ENCODE results near the gene HEPN1.

HEPN1 gene

DNA sequence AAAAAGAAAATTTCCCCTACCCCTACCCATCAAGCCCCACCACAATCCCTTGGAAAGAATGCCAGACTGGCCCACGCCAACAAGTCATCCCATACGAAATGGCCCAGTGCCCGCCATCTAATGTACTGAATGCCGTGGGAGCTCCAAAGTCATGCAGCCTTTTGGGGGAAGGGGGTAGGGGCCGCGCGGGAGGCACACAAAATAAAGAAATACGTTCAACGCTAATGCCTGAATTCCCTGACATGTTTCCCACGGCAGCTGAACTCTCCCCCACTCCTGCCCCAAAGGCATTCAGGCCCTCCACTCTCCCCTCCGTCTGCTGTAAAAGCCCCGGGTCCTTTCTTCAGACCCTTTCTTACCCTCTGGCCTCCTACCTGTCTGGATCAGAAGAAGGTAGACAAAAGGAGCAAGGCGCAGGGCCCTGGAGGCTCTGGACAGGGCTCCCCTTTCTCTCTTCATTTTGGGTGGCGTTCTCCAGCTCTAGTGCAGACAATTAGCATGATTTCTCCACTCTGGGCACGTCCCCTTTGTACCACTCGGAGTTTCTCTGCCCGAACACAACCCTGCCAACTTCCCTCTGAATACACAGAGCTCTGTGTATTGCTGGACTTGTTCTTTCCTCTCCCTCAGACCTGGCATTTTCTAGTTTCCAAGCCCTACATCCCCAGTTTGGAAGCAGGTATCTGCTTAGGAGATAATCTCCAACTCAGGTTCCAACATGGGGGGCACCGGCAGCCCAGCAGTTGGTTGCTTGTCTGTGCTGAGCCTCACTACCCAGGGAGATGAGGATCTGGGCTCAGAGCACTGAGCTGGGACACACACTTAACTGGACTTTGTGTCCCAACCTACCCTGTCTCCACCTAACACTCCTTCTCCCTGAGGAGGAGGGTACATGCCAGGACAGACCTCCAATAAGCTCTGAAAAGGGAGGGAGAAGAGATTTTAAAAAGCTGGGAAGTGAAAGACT, 16.8 kb downstream of the HEPN1 start, which contains the start of gene HEPACAM:
TSS of gene HEPACAM (minus strand) at position 500 of the 967 bp plus-strand sequence. CDS start at position 459, 41 bp downstream.
- H3K27ac ChIP-seq (ENCODE audit: low read length), result no peak within 1 kb of the TSS
- H3K9me3 ChIP-seq (ENCODE audit: insufficient read depth, low read depth, low read length), result no peaks in the 10 kb centered on the region
- H3K9ac ChIP-seq (ENCODE audit: low read depth, low read length), result no peak within 1 kb of the TSS
- no peak within 1 kb of the TSS for H3K4me3 ChIP-seq (ENCODE audit: low read length)
- H3K4me1 ChIP-seq (ENCODE audit: insufficient read depth, low read length), result no peaks in the 10 kb centered on the region
- no peaks in the 10 kb centered on the region for H3K36me3 ChIP-seq (ENCODE audit: insufficient read depth, low read depth, low read length)
- peaks cover 14% of the 10 kb centered on the region; the same call in 1 of the 2 replicates for H3K27me3 ChIP-seq (ENCODE audit: insufficient read depth, low read length)

DNA sequence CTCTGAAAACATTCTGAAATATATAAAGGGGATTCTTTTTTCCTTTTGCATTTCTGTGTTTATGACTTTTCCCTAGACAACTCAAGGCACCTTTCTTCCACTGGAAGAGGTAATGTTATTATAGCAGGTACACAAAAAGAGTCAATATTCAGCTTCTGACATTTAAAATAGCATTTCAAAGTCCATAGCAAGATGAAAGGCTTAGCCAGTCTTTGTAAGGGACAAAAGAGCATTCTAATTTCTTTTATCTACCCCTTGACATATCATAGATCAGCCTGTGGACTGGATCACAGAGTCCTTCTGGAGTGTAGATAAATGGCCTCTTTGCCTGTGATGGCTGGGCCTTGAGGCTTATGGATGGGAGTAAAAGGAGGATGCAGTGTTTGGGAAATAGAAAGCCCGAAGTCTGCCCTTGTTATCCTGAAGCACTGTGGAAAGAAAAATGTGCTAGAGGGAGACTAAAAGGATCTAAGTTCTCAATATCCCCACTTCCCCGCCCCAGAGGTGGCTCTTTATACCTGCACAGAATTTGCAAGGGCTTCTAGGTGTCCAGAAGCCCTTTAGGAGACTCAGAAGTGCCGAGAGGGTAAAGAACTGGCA, 18.4 kb downstream of the HEPN1 start:
- H3K4me3 ChIP-seq (ENCODE audit: low read length), result no peak overlapping the region
- no peak overlapping the region for H3K9ac ChIP-seq (ENCODE audit: low read depth, low read length)
- no peak overlapping the region for H3K27ac ChIP-seq (ENCODE audit: low read length)
- H3K27me3 ChIP-seq (ENCODE audit: insufficient read depth, low read length), result peaks cover 14% of the 10 kb centered on the region; the same call in 1 of the 2 replicates
- H3K4me1 ChIP-seq (ENCODE audit: insufficient read depth, low read length), result no peaks in the 10 kb centered on the region
- no peaks in the 10 kb centered on the region for H3K9me3 ChIP-seq (ENCODE audit: insufficient read depth, low read depth, low read length)
- no peaks in the 10 kb centered on the region for H3K36me3 ChIP-seq (ENCODE audit: insufficient read depth, low read depth, low read length)

DNA sequence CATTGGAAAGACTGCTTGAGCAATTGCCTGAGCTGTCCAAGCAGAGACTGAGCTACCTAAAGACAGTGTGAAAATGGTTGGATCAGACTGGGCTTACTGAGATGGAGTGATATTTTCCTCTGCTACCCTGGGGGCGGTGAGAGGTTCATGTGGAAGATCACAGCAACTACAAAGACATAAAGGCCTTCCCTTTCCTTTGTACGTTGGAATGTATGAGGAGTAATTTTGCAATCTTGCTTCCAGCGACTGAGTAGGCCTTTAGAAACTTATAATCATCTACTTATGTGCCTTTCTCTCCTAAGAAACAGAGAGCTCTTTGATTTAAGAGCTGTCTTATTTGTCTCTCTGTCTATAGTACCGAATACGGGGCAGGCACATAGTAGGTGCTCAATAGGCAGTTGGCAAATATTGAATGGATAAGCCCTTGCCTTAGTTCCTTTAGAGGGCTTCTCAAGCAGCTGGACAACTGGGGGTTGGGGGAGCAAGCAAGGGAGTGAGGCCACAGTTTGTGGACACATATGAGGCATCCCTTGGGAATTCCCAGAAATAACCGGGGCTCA, 19.2 kb downstream of the HEPN1 start:
- H3K4me3 ChIP-seq (ENCODE audit: low read length), result no peak overlapping the region
- H3K9me3 ChIP-seq (ENCODE audit: insufficient read depth, low read depth, low read length), result no peaks in the 10 kb centered on the region
- H3K4me1 ChIP-seq (ENCODE audit: insufficient read depth, low read length), result no peaks in the 10 kb centered on the region
- H3K36me3 ChIP-seq (ENCODE audit: insufficient read depth, low read depth, low read length), result no peaks in the 10 kb centered on the region
- no peak overlapping the region for H3K27ac ChIP-seq (ENCODE audit: low read length)
- no peak overlapping the region for H3K9ac ChIP-seq (ENCODE audit: low read depth, low read length)
- H3K27me3 ChIP-seq (ENCODE audit: insufficient read depth, low read length), result peaks cover 14% of the 10 kb centered on the region

DNA sequence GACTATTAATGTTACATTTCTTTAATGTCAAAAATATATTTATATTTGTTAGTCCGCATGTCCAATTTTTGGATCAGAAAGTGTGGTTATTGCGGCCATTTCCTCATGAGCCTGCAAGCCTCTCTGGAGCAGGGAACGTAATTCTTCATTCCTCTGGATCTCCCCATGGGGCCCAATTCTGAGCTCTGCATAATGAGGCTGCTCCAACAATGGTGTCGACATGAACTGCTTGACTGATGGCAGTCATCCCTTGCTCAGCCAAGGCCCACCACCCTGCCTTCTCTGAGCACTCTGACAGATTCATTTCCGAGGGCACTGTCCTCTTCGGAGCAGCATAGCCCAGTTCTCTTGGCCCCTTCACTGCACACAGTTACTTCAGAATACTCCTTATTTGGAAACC, 19.9 kb downstream of the HEPN1 start:
- H3K9me3 ChIP-seq (ENCODE audit: insufficient read depth, low read depth, low read length), result no peaks in the 10 kb centered on the region
- no peaks in the 10 kb centered on the region for H3K36me3 ChIP-seq (ENCODE audit: insufficient read depth, low read depth, low read length)
- no peak overlapping the region for H3K4me3 ChIP-seq (ENCODE audit: low read length)
- H3K9ac ChIP-seq (ENCODE audit: low read depth, low read length), result no peak overlapping the region
- H3K27ac ChIP-seq (ENCODE audit: low read length), result no peak overlapping the region
- H3K27me3 ChIP-seq (ENCODE audit: insufficient read depth, low read length), result peaks cover 14% of the 10 kb centered on the region
- no peaks in the 10 kb centered on the region for H3K4me1 ChIP-seq (ENCODE audit: insufficient read depth, low read length)

DNA sequence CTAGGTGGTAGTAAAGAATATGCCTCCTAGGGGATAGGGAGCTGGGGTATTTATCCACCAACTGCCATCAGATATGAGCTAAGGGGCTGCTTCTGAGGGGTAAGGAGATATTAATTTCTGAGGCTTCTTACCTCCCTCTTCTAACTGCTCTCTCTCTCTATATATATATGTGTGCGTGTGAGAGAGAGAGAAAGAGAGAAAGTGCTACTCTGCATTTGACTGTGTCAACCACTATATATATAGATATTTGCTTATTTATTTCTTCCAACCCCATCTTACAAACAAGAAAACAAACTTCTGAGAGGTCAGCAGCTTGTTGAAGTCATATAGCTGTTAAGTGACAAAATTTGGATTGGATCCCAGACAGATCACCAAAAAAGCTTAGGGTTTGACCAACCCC, 22.7 kb downstream of the HEPN1 start:
- no peaks in the 10 kb centered on the region for H3K36me3 ChIP-seq (ENCODE audit: insufficient read depth, low read depth, low read length)
- peaks cover 8% of the 10 kb centered on the region for H3K27me3 ChIP-seq (ENCODE audit: insufficient read depth, low read length)
- no peak overlapping the region for H3K27ac ChIP-seq (ENCODE audit: low read length)
- H3K4me1 ChIP-seq (ENCODE audit: insufficient read depth, low read length), result no peaks in the 10 kb centered on the region
- no peak overlapping the region for H3K9ac ChIP-seq (ENCODE audit: low read depth, low read length)
- H3K9me3 ChIP-seq (ENCODE audit: insufficient read depth, low read depth, low read length), result no peaks in the 10 kb centered on the region
- no peak overlapping the region for H3K4me3 ChIP-seq (ENCODE audit: low read length)

DNA sequence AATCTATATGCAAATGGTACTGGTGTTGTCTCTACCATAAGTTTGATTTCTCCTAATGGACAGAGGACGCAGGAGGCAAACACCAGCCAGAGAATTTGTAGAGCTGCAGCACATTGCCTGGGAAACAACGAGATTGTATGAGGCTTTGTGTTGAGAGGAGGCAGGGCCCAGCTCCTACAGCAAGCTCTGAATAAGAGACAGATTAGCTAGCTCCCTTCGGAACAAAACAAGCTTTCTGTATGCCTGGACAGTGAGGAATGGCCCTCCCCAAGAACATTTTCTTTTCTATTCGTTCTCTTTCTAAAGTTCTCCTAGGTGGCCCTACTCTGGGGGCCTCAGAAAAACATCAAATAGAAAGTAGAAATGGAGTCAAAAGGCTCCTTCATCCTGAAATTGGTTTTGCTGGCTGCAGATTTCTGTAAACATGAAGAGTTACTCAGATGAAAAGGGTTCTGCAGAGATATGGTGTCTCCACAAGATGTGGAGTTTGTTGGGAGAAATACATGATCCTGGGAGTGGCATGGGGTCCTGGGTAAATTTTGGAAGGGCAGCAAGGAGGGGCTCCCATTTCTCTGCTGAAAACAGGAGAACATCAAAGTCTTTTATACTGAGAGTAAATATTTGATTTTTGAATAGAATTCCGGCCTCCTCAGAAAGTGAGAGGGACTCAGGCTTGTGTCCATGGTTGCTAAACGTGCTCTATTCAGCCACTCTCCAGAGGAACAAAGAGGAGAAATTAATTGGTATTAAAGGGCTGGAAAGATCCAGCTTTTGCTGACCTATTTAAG, 23.6 kb downstream of the HEPN1 start:
- Histone ChIP-seq H3K27me3 (ENCODE audit: insufficient read depth, low read length) (no peaks in the 10 kb centered on the region; the same call in 1 of the 2 replicates), H3K9me3 (ENCODE audit: insufficient read depth, low read depth, low read length) (no peaks in the 10 kb centered on the region), H3K36me3 (ENCODE audit: insufficient read depth, low read depth, low read length) (no peaks in the 10 kb centered on the region), H3K4me3 (ENCODE audit: low read length) (no peak overlapping the region), H3K9ac (ENCODE audit: low read depth, low read length) (no peak overlapping the region), H3K27ac (ENCODE audit: low read length) (no peak overlapping the region), H3K4me1 (ENCODE audit: insufficient read depth, low read length) (no peaks in the 10 kb centered on the region)

DNA sequence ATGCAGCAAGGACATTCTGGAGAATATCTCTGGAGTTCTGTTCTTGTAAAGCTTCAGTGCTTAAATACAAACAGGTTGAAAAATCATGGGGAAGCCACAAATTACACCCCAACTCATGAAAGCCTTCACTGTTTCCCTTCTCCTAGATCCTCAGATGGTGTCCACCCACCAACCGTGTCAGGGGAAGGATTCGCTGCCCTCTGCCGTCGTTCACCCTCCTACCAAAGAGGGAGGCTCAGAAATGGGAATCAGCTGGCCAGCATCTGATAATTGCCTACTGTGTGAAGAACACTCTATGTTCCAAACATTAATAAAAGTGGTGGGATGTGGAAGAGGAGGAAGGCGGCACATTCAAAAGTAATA, 24.2 kb downstream of the HEPN1 start:
- H3K9ac ChIP-seq (ENCODE audit: low read depth, low read length), result no peak overlapping the region
- H3K27ac ChIP-seq (ENCODE audit: low read length), result no peak overlapping the region
- H3K36me3 ChIP-seq (ENCODE audit: insufficient read depth, low read depth, low read length), result no peaks in the 10 kb centered on the region
- H3K9me3 ChIP-seq (ENCODE audit: insufficient read depth, low read depth, low read length), result no peaks in the 10 kb centered on the region
- H3K4me1 ChIP-seq (ENCODE audit: insufficient read depth, low read length), result no peaks in the 10 kb centered on the region
- no peaks in the 10 kb centered on the region; the same call in 1 of the 2 replicates for H3K27me3 ChIP-seq (ENCODE audit: insufficient read depth, low read length)
- no peak overlapping the region for H3K4me3 ChIP-seq (ENCODE audit: low read length)

DNA sequence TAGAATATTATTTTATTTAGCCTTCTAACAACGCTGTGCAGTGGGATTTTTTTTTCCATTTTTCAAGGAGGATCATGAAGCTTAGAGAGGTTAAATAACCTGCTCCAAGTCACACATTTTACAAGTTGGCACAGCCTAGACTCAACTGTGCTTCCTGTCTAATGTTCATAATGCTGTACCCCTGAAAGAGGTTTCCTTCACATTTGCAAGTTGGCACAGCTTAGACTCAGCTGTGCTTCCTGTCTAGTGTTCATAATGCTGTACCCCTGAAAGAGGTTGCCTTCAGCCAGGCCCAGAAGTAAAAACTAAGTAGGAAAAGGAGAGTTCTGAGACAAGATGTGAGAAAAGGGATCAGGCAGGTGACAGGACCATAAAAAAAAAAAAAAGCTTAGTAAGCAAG, 24.7 kb downstream of the HEPN1 start:
- no peak overlapping the region for H3K9ac ChIP-seq (ENCODE audit: low read depth, low read length)
- H3K36me3 ChIP-seq (ENCODE audit: insufficient read depth, low read depth, low read length), result no peaks in the 10 kb centered on the region
- H3K27me3 ChIP-seq (ENCODE audit: insufficient read depth, low read length), result no peaks in the 10 kb centered on the region; the same call in 1 of the 2 replicates
- no peak overlapping the region for H3K27ac ChIP-seq (ENCODE audit: low read length)
- no peaks in the 10 kb centered on the region for H3K4me1 ChIP-seq (ENCODE audit: insufficient read depth, low read length)
- H3K9me3 ChIP-seq (ENCODE audit: insufficient read depth, low read depth, low read length), result no peaks in the 10 kb centered on the region
- no peak overlapping the region for H3K4me3 ChIP-seq (ENCODE audit: low read length)

DNA sequence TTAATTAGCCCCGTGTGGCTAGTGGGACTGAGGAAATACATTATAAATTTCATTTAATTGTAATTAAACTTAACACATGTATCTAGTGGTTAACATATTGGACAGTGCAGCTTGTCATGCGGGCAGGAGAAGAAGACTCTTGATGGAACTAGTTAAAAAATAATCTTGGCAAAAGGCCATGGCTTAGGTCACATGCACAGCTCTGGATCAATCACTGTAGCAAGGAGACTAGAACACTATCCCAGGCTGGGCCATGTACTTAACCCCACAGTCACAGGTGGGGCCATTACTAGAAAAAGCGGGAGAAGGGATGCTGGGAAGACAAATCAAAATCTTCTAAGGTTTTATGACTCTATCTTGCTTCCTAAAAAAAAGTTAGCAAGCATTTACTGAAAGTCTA, 25.5 kb downstream of the HEPN1 start:
- no peak overlapping the region for H3K27ac ChIP-seq (ENCODE audit: low read length)
- no peak overlapping the region for H3K9ac ChIP-seq (ENCODE audit: low read depth, low read length)
- H3K4me3 ChIP-seq (ENCODE audit: low read length), result no peak overlapping the region
- H3K27me3 ChIP-seq (ENCODE audit: insufficient read depth, low read length), result no peaks in the 10 kb centered on the region; the same call in 1 of the 2 replicates
- H3K36me3 ChIP-seq (ENCODE audit: insufficient read depth, low read depth, low read length), result no peaks in the 10 kb centered on the region
- H3K4me1 ChIP-seq (ENCODE audit: insufficient read depth, low read length), result no peaks in the 10 kb centered on the region
- H3K9me3 ChIP-seq (ENCODE audit: insufficient read depth, low read depth, low read length), result no peaks in the 10 kb centered on the region

DNA sequence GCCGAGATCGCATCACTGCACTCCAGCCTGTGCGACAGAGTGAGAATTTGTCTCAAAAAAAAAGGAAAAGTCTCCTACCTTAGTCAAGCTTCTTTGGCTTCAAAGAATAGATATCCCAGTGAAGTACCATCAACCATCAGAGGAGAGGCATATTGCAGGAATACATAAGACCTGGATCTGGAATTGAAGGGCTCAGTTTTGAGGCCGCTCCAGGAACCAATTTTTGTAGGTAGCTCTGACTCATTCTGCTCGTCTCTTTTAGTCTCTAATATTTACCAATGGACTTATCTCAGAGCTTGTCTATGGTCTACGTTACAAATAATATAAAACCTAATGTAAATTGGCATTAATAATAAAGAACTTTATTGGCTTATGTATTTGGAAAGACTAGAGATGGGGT, 26.8 kb downstream of the HEPN1 start:
- no peak overlapping the region for H3K4me3 ChIP-seq (ENCODE audit: low read length)
- no peaks in the 10 kb centered on the region for H3K4me1 ChIP-seq (ENCODE audit: insufficient read depth, low read length)
- H3K9me3 ChIP-seq (ENCODE audit: insufficient read depth, low read depth, low read length), result no peaks in the 10 kb centered on the region
- H3K36me3 ChIP-seq (ENCODE audit: insufficient read depth, low read depth, low read length), result no peaks in the 10 kb centered on the region
- H3K9ac ChIP-seq (ENCODE audit: low read depth, low read length), result no peak overlapping the region
- no peaks in the 10 kb centered on the region; the same call in 1 of the 2 replicates for H3K27me3 ChIP-seq (ENCODE audit: insufficient read depth, low read length)
- no peak overlapping the region for H3K27ac ChIP-seq (ENCODE audit: low read length)

DNA sequence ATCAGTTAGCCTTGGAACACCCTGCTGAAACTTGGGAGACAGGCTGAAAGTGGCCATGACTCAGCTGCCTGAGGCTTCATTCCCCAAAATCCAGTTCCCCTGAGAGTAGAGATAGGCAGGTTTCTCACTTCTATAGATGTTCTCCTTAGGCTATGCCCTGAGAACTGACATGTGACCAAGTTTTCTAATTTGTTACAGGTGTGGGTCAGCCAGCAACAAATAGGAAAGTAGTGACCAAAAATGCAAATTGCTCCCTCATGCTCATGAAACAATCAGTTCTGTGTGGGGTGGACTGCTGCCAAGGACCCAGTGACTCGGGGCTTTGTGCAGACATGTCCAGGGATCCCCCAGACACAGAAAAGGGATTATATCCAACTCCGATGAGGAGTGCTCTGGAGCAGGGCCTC, 27.7 kb downstream of the HEPN1 start:
- H3K9ac ChIP-seq (ENCODE audit: low read depth, low read length), result no peak overlapping the region
- peaks cover 2% of the 10 kb centered on the region for H3K27me3 ChIP-seq (ENCODE audit: insufficient read depth, low read length)
- no peaks in the 10 kb centered on the region for H3K4me1 ChIP-seq (ENCODE audit: insufficient read depth, low read length)
- H3K4me3 ChIP-seq (ENCODE audit: low read length), result no peak overlapping the region
- H3K27ac ChIP-seq (ENCODE audit: low read length), result no peak overlapping the region
- H3K9me3 ChIP-seq (ENCODE audit: insufficient read depth, low read depth, low read length), result no peaks in the 10 kb centered on the region
- H3K36me3 ChIP-seq (ENCODE audit: insufficient read depth, low read depth, low read length), result no peaks in the 10 kb centered on the region
